Daoy (cell line): ENCODE measurements around the gene ATP10B. TPM values are rescaled to one million over a fixed set of nuclear protein-coding genes. Genes with fewer than 3 reads are reported as not detected.
"Not testable (repeated sequence)": the region's sequence is repeated elsewhere in the genome, so short reads cannot be mapped to it uniquely, and the experiment has no call there.

Experiments
- DNase-seq: peaks from one replicate; pipeline ENCODE4 v3.0.0-alpha.2; 2015; ENCODE audit warnings: low read depth
- total RNA-seq: library from RNA; depleted of rRNA; stranded (reverse); fragments of >200 nt; shearing (Covaris generic); gene quantifications from 2 replicates; pipeline ENCODE4 v1.2.3, GENCODE V29; 2014

Gene ATP10B
- total RNA-seq, 1 experiment from 2014 or later = not detected

- DNase-seq = no peak
Observed at GRCh38 chr5:160760008-160760407, 92.0 kb downstream of the ATP10B start.

- no peak for DNase-seq
Observed at GRCh38 chr5:160757194-160757593, 94.8 kb downstream of the ATP10B start.

- DNase-seq = no peak
Observed at GRCh38 chr5:160750938-160751657, 100.9 kb downstream of the ATP10B start.

- DNase-seq = no peak
Observed at GRCh38 chr5:160749682-160750081, 102.3 kb downstream of the ATP10B start.

GRCh38 chr5:160749026-160749425 lies 103.0 kb downstream of the ATP10B start:
- no peak for DNase-seq

GRCh38 chr5:160747987-160748386 lies 104.0 kb downstream of the ATP10B start:
- no peak for DNase-seq

GRCh38 chr5:160747559-160747958 lies 104.5 kb downstream of the ATP10B start:
- no peak for DNase-seq

GRCh38 chr5:160744268-160745101 lies 107.5 kb downstream of the ATP10B start:
- DNase-seq = no peak

- no peak for DNase-seq
Observed at GRCh38 chr5:160743027-160743426, 109.0 kb downstream of the ATP10B start.

- no peak for DNase-seq
Observed at GRCh38 chr5:160742446-160742845, 109.6 kb downstream of the ATP10B start.

GRCh38 chr5:160727296-160727997 lies 124.6 kb downstream of the ATP10B start:
- DNase-seq = no peak

GRCh38 chr5:160726721-160727120 lies 125.3 kb downstream of the ATP10B start:
- DNase-seq = no peak

- DNase-seq = no peak
Observed at GRCh38 chr5:160720822-160721221, 131.2 kb downstream of the ATP10B start.

GRCh38 chr5:160715508-160715907 lies 136.5 kb downstream of the ATP10B start:
- not testable (repeated sequence) for DNase-seq

GRCh38 chr5:160703547-160704189 lies 148.3 kb downstream of the ATP10B start:
- DNase-seq = no peak

- no peak for DNase-seq
Observed at GRCh38 chr5:160702934-160703333, 149.1 kb downstream of the ATP10B start.

- DNase-seq = no peak
Observed at GRCh38 chr5:160702311-160702803, 149.7 kb downstream of the ATP10B start.

- DNase-seq = no peak
Observed at GRCh38 chr5:160701403-160701802, 150.6 kb downstream of the ATP10B start.

- no peak for DNase-seq
Observed at GRCh38 chr5:160699301-160699700, 152.7 kb downstream of the ATP10B start.

- DNase-seq = no peak
Observed at GRCh38 chr5:160697281-160697680, 154.7 kb downstream of the ATP10B start.

GRCh38 chr5:160694896-160695295 lies 157.1 kb downstream of the ATP10B start:
- no peak for DNase-seq
